Activated T-cell treated with anti-CD3 and anti-CD28 coated beads for 48 hours (primary cell): ENCODE data around the gene CBFB.

Experiments used
- DNase-seq: peaks from one replicate; pipeline ENCODE4 v3.0.0-alpha.2; 2020; ENCODE audit warnings: low read depth

CBFB gene

DNA sequence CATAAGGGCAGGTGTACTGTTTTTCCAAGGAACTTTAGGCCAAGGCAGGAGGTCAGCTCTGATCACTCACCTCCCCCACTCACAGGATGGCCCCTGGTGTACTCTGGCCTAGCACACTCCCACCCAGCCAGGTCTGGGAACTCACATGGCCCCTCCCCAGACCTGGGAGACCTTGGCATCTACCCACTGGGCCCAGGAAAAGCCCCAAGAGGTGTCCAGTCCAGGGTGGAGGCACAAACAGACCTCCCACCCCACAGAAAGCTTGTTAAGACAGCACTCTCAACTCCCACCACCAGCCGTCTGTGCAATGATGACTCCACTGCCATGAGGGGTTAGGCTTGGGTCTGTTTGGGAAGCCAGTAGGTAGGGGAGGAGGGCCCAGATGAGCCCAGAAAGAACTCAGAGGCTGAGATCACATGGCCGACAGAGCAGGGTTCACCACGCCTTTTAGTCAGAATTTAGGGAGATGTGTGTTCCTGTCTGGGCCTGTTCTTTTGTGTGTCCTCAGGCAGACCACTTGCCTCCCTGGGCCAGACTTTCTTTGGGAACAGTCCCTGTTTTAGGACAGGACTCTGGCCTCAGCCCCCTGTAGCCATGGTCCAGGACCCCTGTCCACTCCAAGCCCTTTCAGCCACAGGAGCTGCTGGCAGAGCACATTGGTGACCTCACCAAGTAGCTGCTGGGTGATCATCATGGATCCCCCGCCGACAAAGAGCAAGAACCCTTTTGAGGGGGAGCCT, 12.1 kb upstream of the CBFB start:
- no peak for DNase-seq

DNA sequence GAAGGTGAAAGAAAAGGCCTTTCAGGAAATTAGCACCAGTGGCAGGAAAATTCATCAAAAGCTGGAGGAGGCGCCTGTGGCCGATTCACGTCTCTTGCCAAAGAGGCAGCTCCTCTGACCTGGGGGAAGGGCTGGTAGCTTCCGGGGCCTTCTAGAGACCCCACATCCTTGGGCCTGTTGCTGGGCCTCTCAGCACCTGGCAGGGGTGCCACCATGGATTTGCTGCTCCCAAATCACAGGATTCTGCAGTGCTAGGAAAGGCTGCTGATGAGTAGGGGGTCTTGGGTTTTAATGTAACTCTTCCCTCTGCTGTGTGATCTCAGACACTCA, 11.6 kb upstream of the CBFB start:
- DNase-seq: no peak

DNA sequence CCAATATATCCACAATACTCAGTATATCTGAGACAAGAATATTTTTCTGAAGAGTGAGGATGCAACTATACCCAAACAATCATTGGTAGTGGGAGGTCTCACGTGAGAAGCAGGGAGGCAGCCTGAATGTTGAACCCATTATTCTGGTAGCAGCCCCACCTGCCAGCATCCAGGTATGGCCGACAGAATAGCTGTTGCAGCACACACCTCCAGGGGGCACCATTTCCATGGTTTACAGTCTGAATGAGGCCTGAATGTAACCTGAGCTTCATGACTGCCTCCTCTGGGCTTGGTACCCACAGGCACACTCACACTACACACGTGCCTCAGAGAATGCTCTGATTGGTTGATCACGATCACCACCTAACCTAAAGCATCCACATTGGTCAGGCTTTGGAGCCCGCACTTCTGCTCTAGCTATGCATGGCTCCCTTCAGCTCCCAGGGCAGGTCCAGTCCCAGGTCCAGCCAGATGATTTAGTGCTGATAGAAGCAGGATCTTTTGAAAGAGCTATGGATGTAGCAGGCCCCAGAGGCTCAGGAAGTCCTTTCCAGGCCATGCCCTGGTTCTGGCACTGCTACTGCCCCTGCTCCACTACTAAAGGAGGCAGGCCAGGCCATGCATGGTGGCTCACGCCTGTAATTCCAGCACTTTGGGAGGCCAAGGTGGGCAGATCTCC, 11.0 kb upstream of the CBFB start:
- peak; percentile 83 for DNase-seq

DNA sequence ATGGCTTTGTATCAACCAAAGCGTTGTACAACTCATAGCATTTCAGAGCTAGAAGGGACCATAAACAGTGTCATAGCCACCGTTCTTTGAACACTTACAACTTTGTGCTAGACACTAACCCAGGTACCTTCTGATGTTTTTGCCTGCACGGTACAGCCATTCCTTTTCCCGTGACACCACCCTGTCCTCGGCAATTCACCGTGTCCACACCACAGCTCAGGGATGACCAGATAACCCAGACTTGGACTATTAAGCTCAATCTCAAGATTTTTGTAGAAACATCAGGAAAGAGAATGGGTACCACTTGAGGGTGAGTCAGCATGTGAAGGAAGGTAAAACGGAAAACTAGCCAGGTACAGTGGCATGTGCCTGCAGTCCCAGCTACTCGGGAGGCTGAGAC, 9.8 kb upstream of the CBFB start:
- no peak for DNase-seq

DNA sequence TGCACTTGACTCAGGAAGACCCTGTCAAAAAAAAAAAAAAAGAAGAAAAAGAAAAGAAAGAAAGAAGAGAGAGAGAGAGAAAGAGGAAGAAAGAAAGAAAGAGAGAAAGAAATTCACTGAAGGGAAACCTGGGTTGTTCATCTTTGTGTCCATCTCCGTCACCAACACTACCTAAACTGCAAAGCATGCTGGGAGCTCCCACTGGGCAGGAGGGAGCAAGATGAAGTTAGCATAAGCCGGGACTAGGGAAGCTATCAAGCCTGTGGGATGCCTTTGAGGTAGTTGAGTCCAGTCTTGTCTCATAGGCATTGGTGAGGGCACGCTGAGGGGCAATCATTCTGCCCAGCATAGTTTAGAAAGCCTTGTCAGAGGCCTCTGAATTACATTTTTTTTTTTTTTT, 7.6 kb upstream of the CBFB start:
- no peak for DNase-seq

DNA sequence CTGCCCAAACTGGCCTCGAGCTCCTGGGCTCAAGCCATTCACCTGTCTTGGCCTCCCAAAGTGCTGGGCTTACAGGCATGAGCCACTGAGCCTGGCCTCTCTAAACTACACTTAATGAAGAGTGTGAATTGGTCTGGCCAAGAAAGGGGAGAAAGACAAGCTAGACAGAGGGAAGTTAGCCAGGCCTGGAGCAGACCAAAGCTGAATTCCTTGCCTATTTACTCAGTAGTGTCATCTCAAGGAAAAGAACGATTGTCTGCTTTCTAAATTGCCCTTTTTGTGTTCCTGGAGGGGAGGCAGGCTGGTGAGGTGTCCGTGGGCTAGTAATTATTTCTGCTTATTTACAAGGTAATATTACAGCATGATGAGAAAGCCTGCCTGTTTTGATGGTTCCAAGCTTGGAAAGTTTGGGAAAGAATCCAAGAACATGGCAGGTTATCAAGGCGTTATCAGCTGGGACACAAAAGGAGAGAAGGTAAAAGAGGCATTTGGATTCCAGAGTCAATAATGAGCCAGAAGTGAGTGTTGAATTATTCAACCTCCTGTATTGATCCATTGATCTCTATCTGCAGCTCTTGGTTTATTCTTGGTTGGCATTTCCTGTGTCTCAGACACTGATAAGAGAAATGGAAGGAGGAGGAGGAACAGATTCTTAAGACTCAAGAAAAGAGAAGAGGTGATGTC, 6.3 kb upstream of the CBFB start:
- no peak for DNase-seq

DNA sequence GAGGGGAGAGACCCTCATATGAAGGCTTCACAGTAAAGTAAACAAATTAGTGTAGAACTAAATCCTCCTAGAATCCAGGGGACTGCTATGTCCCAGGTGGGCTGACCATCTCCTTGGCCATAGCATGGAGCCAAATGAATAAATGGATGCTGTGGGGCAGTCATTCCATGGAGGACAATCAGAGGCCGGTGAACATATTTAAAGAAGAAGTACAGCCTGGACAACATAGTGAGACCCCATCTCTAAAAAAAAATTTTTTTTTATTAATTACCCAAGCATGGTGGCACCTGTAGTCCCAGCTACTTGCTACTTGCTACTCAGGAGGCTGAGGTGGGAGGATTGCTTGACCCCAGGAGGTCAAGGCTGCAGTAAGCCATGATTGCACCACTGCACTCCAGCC, 5.3 kb upstream of the CBFB start:
- no peak for DNase-seq

DNA sequence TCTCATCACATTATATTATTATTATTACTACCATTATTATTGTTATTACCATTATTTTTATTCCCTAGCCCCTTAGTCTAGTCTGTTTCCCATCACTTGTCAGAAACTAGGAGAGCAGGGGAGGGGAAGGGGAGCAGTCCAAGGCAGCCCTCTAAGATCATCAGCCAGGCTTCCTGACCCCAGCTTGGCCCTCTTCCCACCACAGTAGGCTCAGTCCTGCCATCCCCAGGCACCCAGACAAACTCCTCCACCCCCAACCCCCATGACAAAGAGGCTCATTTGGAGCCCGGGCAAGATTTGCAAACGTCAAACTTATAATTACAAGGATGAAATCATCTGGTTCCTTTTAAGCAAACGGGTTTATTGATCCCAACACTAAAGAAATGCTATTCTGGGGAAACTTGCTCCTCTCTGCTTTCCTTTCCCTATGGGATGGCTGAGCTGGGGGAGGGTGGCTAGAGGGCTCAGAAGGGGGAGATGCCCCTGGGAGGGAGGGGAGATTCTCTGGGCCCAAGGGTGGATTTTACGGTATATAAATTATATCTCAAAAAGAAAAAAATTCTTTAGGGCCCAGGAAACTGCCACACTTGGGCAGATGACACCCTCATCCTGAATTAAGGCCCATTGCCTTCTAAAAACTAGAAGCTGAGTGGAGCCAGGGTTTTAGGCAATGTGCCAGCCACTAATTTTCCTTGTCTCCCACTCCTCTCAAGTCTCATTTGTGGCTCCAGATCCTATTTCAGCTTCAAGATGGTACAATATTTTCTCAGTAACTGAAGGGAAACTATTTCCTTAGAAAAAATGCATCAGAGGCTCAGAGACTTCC, 4.4 kb upstream of the CBFB start:
- DNase-seq: no peak

DNA sequence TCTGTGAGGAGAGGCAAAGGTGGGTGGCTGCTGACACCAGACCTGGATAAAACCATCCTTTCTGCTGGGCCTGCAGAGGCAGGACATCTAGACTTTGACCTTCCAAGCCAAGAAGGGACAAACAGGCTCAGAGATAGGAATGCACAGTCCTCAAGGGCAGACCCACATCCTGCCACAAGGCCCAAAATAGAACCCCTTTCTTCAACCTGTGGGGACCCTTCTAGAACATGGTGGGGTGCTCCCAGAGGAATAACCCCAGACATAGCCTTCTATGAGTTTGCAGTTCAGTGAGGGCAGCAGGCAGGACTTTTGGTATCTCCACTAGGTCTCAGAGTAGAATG, 3.8 kb upstream of the CBFB start:
- DNase-seq: no peak

DNA sequence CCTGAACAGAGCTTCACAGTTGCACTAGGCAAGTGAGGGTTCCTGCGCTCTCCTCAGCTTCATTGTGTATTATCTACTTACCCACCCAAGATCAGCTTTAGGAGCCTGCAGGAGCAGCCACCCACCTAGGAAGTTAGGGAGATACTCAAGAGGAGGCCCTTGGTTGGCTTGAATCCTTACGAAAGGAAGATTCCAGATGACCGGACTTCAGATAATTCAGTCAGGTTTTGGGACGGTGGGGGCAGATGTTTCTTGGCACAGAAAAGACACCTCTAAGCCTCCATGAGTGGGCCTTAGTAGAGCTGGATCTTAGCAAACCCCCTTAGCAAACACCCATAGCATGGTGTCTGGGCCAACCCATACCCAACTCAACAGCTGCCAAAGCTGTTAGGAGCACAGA, 2.4 kb upstream of the CBFB start:
- no peak for DNase-seq

DNA sequence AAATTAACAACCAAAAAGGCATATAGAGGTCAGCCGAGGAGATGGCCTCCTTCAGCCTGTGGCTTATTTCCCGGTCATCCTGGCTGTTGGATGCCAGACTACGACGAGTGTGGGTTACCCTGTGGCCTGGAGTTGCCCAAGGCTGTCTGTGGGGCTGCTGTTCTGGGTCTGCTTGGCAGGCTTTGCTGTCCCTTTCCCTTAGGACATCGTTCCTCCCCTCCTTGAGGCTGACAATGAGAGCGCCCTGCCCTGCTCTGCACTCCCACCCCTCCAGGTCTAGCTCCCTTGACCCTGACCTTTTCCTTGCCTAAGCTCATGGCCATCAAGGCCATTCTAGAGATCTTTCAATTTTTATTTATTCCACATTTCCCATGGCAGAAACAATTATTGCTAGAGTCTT, 1.9 kb upstream of the CBFB start:
- DNase-seq: no peak

DNA sequence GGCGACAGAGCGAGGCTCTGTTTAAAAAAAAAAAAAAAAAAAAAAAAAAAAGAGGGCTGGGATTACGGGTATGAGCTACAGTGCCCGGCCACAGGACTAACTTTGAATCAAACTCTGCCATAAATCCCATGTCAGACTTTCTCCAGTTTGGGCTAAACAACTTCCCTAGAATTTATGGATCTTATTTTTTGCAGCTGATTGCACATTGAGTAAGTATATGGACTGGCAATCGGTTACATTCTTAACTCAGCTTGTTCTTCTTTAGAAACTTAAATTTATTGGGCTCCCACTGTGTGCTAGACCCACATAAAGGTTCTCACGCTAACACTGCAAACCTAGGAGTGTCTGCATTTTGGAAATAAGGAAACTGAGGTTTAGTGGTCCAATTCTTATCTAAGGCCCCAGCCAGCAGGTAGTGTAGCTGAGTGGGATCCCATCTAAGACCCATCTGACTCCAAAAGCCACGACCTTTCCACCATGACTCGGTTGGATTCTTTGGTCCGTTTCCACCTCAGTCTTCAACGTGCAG, 718 bp upstream of the CBFB start:
- DNase-seq: no peak

DNA sequence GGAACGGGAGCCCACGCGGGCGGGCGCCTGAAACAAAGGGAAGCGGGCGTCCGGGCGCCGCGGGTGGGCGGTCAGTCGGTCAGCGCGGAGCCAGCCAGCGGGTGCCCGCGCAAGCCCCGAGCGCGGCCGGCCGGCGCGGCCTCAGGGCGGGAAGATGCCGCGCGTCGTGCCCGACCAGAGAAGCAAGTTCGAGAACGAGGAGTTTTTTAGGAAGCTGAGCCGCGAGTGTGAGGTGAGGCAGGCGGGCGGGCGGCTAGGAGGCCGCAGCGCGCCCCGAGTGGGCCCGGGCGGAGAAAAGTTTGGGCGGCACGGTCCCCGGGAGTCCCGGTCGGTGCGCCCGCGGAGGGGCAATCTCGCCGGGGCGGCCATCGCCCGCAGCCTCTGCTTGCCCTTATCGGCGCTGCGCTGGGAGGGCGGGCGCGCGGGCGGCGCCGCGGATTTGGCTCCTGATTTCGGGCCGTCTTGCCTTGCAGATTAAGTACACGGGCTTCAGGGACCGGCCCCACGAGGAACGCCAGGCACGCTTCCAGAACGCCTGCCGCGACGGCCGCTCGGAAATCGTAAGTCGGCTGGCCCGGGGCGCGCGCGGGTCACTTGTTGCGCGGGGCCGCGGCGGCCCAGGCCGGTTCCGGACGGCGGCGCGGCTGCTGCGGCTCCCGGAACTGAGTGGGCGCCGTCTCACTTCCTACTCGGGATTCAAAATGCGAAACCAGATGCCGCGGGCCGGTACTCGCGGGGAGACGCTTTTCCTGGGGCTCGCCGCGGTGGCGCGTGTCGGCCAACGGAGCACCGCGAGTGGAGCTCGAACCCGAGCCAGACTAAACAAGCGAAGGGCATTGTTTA, 526 bp downstream of the CBFB start:
- peak; percentile 54 for DNase-seq

DNA sequence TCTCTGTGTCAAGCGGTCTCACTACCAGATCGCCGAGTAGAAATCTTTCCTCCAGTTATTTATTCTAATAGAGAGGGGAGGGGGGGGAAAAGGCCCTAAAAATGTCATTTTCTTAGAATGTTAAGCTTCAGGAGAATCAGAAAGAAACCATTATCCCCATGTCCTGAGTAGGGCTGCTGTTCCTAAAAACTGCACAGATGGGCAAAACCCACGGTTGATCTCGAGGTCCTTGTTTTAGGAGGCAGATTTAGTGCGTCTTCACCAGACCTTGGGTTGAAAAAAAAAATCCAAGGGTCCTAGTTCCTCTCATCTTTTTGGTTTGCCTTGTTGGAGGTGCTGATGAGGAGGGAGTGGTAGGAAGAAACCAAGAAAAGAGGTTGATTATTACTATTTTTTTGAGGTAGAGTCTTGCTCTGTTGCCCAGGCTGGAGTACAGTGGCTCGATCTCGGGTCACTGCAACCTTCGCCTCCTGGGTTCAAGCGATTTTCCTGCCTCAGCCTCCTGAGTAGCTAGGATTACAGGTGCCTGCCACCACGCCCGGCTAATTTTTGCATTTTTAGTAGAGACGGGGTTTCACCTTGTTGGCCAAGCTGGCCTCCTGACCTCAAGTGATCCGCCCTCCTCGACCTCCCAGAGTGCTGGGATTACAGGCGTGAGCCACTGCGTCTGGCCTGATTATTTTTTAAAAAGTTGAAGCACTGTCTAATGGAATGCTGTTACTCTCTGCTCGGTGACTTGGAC, 1.4 kb downstream of the CBFB start:
- DNase-seq: no peak

DNA sequence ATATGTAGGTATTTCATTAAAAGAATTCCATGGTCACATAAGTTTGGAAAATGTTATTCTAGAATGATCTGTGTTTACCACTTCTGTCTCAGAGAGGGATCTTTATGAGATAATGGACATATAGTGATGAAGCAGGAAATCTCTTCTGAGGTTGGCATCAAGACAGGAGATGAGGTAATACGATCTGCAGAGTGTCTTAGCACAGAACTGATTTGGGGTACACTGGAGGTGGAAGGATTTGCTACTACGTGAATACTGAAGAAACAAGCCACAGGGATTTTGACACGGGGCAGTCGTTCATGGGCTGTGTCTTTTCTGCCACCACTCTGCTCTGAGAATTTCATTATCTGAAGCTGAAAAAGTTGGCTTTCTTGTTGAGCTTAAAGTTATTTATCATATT, 5.5 kb downstream of the CBFB start:
- DNase-seq: no peak

DNA sequence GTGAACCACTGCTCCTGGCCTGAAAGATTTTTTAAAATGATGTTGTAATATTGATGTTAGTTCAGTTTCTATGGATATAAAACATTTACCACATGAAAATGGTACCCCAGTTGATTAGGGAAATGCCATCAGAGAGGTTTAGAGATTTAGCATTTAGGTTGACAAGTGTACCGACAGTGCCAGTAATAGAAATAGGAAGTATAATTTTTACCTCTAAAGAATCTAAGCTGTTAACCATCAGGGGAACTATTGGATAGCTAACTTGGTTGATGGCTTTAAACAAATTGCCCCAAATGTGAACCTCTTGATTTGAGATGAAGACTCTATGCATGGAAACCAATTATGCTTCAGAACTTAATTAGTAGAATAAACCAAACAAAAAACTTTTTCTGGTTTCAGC, 6.4 kb downstream of the CBFB start:
- DNase-seq: no peak

DNA sequence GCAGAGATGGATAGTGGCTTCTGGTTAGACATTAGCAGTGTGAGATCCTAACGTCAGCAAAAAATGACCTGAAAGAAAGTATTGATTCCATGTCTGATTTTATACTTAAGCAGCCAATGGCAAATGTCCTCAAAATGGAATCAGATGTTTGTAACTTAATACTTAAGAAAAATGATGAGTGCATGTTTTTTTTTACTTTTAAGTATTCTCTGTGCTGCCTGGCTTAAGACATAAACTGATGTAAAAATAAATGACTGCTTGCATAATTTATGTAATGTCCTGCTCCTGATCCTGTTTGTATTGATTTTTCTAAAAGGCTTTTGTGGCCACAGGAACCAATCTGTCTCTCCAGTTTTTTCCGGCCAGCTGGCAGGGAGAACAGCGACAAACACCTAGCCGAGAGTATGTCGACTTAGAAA, 7.4 kb downstream of the CBFB start:
- DNase-seq: no peak

DNA sequence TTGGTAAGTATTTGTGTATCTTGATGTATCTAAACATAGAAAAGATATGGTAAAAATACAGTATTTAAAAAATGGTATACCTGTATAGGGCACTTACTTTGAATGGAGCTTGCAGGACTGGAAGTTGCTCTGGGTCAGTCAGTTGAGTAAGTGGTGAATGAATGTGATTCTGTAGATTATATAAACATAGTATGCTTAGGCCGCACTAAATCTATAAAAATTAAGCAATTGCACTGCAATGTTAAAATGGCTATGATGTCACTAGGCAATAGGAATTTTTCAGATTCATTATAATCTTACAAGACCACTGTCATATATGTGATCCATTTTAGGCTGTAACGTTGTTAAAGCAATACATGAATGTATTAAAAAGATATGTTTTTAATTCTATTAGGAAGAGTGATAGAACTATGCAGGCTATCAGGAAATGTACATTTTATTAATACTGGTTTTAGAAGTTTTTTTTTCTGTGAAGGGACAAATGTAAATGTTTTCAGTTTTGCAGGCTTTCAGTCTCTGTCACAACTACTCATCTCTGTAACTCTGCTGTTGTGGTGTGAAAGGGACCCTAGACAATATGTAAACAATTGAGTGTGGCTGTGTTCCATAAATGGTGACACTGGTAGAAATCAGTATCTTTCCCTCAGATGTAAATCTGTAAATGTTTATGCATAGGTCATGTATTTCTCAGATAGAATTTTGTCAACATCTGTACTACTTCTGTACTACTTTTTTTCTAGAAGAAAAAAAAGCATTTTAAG, 10.5 kb downstream of the CBFB start:
- no peak for DNase-seq

DNA sequence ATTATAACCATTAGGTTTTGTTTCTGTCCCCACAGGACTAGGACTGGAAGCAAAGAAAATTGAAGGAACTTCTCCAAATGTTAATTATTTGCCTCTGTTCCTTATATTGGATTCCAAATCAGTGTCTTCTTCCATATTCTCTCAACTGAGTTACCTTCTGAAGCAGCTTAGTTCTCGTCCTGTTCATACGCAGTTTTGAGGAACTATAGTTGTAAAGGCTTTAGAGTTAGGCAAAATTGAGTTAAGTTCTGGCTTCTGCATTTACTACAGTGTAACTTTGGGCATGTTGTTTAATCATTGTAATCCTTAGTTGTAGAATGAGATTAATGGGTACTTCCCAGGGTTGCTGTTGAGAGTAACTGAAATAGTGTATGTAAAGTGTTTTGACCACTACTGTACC, 11.2 kb downstream of the CBFB start:
- DNase-seq: no peak

DNA sequence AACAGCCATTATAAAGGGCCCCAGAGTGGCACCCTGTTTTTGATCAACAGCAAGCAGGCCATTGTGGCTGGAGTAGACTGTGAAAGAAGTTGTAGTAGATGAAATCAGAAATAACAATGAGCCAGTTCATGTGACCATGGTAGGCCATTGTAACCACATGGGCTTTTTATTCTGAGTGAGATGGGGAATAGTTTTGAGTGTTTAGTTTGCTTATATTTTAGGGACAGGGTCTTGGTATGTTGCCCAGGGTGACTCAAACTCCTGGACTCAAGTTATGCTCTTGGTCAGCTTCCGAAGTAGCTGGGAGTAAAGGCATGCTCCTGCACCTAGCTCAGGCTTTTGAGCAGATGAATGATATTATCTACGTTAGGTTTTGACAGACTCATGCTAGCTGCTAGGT, 12.0 kb downstream of the CBFB start:
- no peak for DNase-seq
